Neuronal stem cell (in vitro differentiated cells): Measurements from ENCODE around the gene ANKRD49.
"Not testable (repeated sequence)": the region's sequence is repeated elsewhere in the genome, so short reads cannot be mapped to it uniquely, and the experiment has no call there.

Experiments
- DNase-seq: peaks from one replicate; pipeline ENCODE4 v3.0.0-alpha.2; 2013; ENCODE audit warnings: low spot score
- H2AFZ ChIP-seq: one replicate; pipeline ENCODE4 v1.6.1; 2013; ENCODE audit warnings: mild to moderate bottlenecking, low read length, inconsistent platforms
- H2AK5ac ChIP-seq: 2 replicates; pipeline ENCODE4 v1.6.1; 2013; ENCODE audit warnings: low read depth, mild to moderate bottlenecking, inconsistent platforms, low read length, moderate library complexity, mixed read lengths
- H2BK120ac ChIP-seq: 2 replicates; pipeline ENCODE4 v1.6.1; 2013; ENCODE audit warnings: low read depth, mild to moderate bottlenecking, inconsistent platforms, low read length, moderate library complexity, mixed read lengths
- H2BK12ac ChIP-seq: one replicate; pipeline ENCODE4 v1.6.1; 2013; ENCODE audit warnings: low read length, inconsistent platforms
- H2BK15ac ChIP-seq: 2 replicates; pipeline ENCODE4 v1.6.1; 2013; ENCODE audit warnings: mild to moderate bottlenecking, low read length, inconsistent platforms, mixed read lengths
- H2BK5ac ChIP-seq: one replicate; pipeline ENCODE4 v1.6.1; 2013; ENCODE audit warnings: inconsistent platforms, mild to moderate bottlenecking, low read length, moderate library complexity
- H3K14ac ChIP-seq: one replicate; pipeline ENCODE4 v1.6.1; 2013; ENCODE audit warnings: low read length, inconsistent platforms
- H3K18ac ChIP-seq: 2 replicates; pipeline ENCODE4 v1.6.1; 2013; ENCODE audit warnings: low read length, inconsistent platforms
- H3K23ac ChIP-seq: 2 replicates; pipeline ENCODE4 v1.6.1; 2013; ENCODE audit warnings: low read depth, mild to moderate bottlenecking, mixed read lengths, low read length, inconsistent platforms; ENCODE audit not compliant: poor library complexity
- H3K27ac ChIP-seq: replicated peaks from 3 replicates; pipeline ENCODE4 v1.5.1; 2013; ENCODE audit warnings: low read length, inconsistent platforms
- H3K27me3 ChIP-seq, 3 experiments: 2 replicates each; pipeline ENCODE4 v1.6.1; 2013; ENCODE audit warnings: low read length in 3 of 3, mild to moderate bottlenecking in 2 of 3, inconsistent platforms in 1 of 3, low read depth in 1 of 3, mixed read lengths in 1 of 3, moderate library complexity in 1 of 3; ENCODE audit not compliant: control insufficient read depth in 3 of 3, insufficient read depth in 3 of 3
- H3K36me3 ChIP-seq, 2 donors: replicated peaks in 1 of 2; 2 replicates each; pipeline ENCODE4 v1.6.1; 2013; ENCODE audit warnings: low read length in 2 of 2; ENCODE audit not compliant: control insufficient read depth in 2 of 2, insufficient read depth in 2 of 2
- H3K4ac ChIP-seq: 2 replicates; pipeline ENCODE4 v1.6.1; 2013; ENCODE audit warnings: inconsistent platforms, mild to moderate bottlenecking, low read length, moderate library complexity
- H3K4me1 ChIP-seq, 2 donors: 1 replicate in 1 of 2; 2 replicates in 1 of 2; pipeline ENCODE4 v1.6.1; 2013; ENCODE audit warnings: low read length in 2 of 2, low read depth in 1 of 2; ENCODE audit not compliant: control insufficient read depth in 2 of 2, insufficient read depth in 1 of 2
- H3K4me2 ChIP-seq: one replicate; pipeline ENCODE4 v1.6.1; 2013; ENCODE audit warnings: mild to moderate bottlenecking, low read length, inconsistent platforms; ENCODE audit not compliant: insufficient read depth, poor library complexity, severe bottlenecking
- H3K4me3 ChIP-seq, 2 donors: 2 replicates each; pipeline ENCODE4 v1.5.1; 2013; ENCODE audit warnings: low read length in 2 of 2, mild to moderate bottlenecking in 2 of 2, inconsistent platforms in 1 of 2, moderate library complexity in 1 of 2
- H3K79me1 ChIP-seq: one replicate; pipeline ENCODE4 v1.6.1; 2013; ENCODE audit warnings: low read depth, mild to moderate bottlenecking, inconsistent platforms, low read length, moderate library complexity
- H3K9ac ChIP-seq: one replicate; pipeline ENCODE4 v1.6.1; 2013; ENCODE audit warnings: mild to moderate bottlenecking, low read depth, low read length, inconsistent platforms; ENCODE audit not compliant: poor library complexity
- H3K9me3 ChIP-seq, 2 donors: replicated peaks in 1 of 2; 2 replicates each; pipeline versions ENCODE3 to v1.6.1; 2013; ENCODE audit warnings: low read length in 2 of 2, mild to moderate bottlenecking in 2 of 2, inconsistent platforms in 1 of 2, low read depth in 1 of 2, mixed read lengths in 1 of 2, moderate library complexity in 1 of 2; ENCODE audit not compliant: control insufficient read depth in 2 of 2, insufficient read depth in 1 of 2
- H4K8ac ChIP-seq: one replicate; pipeline ENCODE4 v1.6.1; 2013; ENCODE audit warnings: low read depth, mild to moderate bottlenecking, inconsistent platforms, low read length, moderate library complexity
- H4K91ac ChIP-seq: one replicate; pipeline ENCODE4 v1.6.1; 2013; ENCODE audit warnings: low read length, low read depth, mild to moderate bottlenecking, inconsistent platforms; ENCODE audit not compliant: poor library complexity
- WGBS, 2 donors: extraction: QIAGEN DNeasy Blood & Tissue Kit; methylation state at CpG; one replicate each; pipeline ENCODE4 v1.1.7; 2013; ENCODE audit warnings: missing lambda C conversion rate in 2 of 2, mixed read lengths in 1 of 2; ENCODE audit not compliant: insufficient read length in 2 of 2, insufficient replicate concordance in 1 of 2; ENCODE audit errors: extremely low coverage in 2 of 2; 5-methylcytosine and 5-hydroxymethylcytosine counted together

ANKRD49 gene

GRCh38 chr11:94506513-94506912 is 12.7 kb downstream of the ANKRD49 start:
- not testable (repeated sequence) for H4K8ac ChIP-seq, H3K4me3 ChIP-seq, H2BK5ac ChIP-seq, H3K9ac ChIP-seq, H2AFZ ChIP-seq, H2BK12ac ChIP-seq, H3K79me1 ChIP-seq, H3K18ac ChIP-seq, H3K27ac ChIP-seq, H3K23ac ChIP-seq, H3K4ac ChIP-seq, H3K4me2 ChIP-seq, H4K91ac ChIP-seq, DNase-seq, H3K36me3 ChIP-seq, H3K4me1 ChIP-seq, H2BK15ac ChIP-seq, H3K14ac ChIP-seq, H2BK120ac ChIP-seq, H2AK5ac ChIP-seq, H3K9me3 ChIP-seq, H3K27me3 ChIP-seq
- WGBS, 2 donors: no CpG with 5 or more reads among the region's 5 CpGs

GRCh38 chr11:94507485-94507884 is 13.7 kb downstream of the ANKRD49 start:
- H3K23ac ChIP-seq: no peak overlapping the region
- H3K9ac ChIP-seq: no peak overlapping the region
- peaks cover 2% of the 10 kb centered on the region in 2 donors for H3K4me1 ChIP-seq
- H3K9me3 ChIP-seq: peaks cover 0 to 6% of the 10 kb centered on the region in 2 donors
- H4K8ac ChIP-seq: no peak overlapping the region
- H4K91ac ChIP-seq: no peak overlapping the region
- H3K36me3 ChIP-seq: no peaks in the 10 kb centered on the region
- H3K27ac ChIP-seq: no peak overlapping the region
- H3K27me3 ChIP-seq: peaks cover 0 to 9% (median 0%) of the 10 kb centered on the region in 3 experiments
- H2BK120ac ChIP-seq: no peak overlapping the region
- no peaks in the 10 kb centered on the region for H3K79me1 ChIP-seq
- H3K4me3 ChIP-seq: no peak overlapping the region
- no peak overlapping the region for H2BK5ac ChIP-seq
- H3K14ac ChIP-seq: no peak overlapping the region
- no peak overlapping the region for H2AFZ ChIP-seq
- WGBS, 2 donors: no CpG with 5 or more reads among the region's 4 CpGs
- no peak overlapping the region for H3K4me2 ChIP-seq
- H2BK15ac ChIP-seq: no peak overlapping the region
- H3K4ac ChIP-seq: no peak overlapping the region
- no peak overlapping the region for H2AK5ac ChIP-seq
- DNase-seq: no peak
- H3K18ac ChIP-seq: no peak overlapping the region
- no peak overlapping the region for H2BK12ac ChIP-seq

GRCh38 chr11:94511932-94512781 is 18.4 kb downstream of the ANKRD49 start, which contains the start of gene C11orf97:
Gene C11orf97, plus strand, starts transcription at chr11:94512461. Its CDS starts 68 bp downstream, at chr11:94512529.
- no peak within 1 kb of the TSS for H4K91ac ChIP-seq
- H3K4me1 ChIP-seq: peaks cover 2 to 3% of the 10 kb centered on the region in 2 donors
- H2BK12ac ChIP-seq: no peak within 1 kb of the TSS
- H3K36me3 ChIP-seq: no peaks in the 10 kb centered on the region
- H3K4me3 ChIP-seq: peak within 1 kb of the TSS; percentile 31 to 73
- H2BK120ac ChIP-seq: no peak within 1 kb of the TSS
- H3K27me3 ChIP-seq: peaks cover 0 to 46% (median 8%) of the 10 kb centered on the region in 3 experiments
- no peaks in the 10 kb centered on the region for H3K79me1 ChIP-seq
- H3K4me2 ChIP-seq: peak within 1 kb of the TSS; percentile 99
- H2BK15ac ChIP-seq: no peak within 1 kb of the TSS
- no peak within 1 kb of the TSS for H3K14ac ChIP-seq
- no peak within 1 kb of the TSS for H3K4ac ChIP-seq
- no peak within 1 kb of the TSS for H2BK5ac ChIP-seq
- no peak within 1 kb of the TSS for H3K23ac ChIP-seq
- no peak within 1 kb of the TSS for H3K27ac ChIP-seq
- peak; percentile 54 for DNase-seq
- no peak within 1 kb of the TSS for H3K9ac ChIP-seq
- peak within 1 kb of the TSS; percentile 19 for H3K18ac ChIP-seq
- H4K8ac ChIP-seq: no peak within 1 kb of the TSS
- peaks cover 0 to 6% of the 10 kb centered on the region in 2 donors for H3K9me3 ChIP-seq
- WGBS, 2 donors: no CpG with 5 or more reads among the region's 53 CpGs
- H2AK5ac ChIP-seq: no peak within 1 kb of the TSS
- peak within 1 kb of the TSS; percentile 78 for H2AFZ ChIP-seq

- H3K18ac ChIP-seq: no peak overlapping the region
Observed at GRCh38 chr11:94513091-94513490, 19.3 kb downstream of the ANKRD49 start.

More at GRCh38 chr11:94513091-94513490, 19.3 kb downstream of the ANKRD49 start:
- Histone ChIP-seq H3K9ac (no peak overlapping the region), H3K79me1 (no peaks in the 10 kb centered on the region), H2BK12ac (no peak overlapping the region), H3K27me3 (peaks cover 0 to 47% (median 8%) of the 10 kb centered on the region in 3 experiments), H2BK120ac (no peak overlapping the region), H3K9me3 (peaks cover 0 to 6% of the 10 kb centered on the region in 2 donors), H3K4ac (no peak overlapping the region), H2AK5ac (no peak overlapping the region), H3K23ac (no peak overlapping the region), H2AFZ (no peak overlapping the region), H2BK15ac (no peak overlapping the region), H3K4me3 (no peak overlapping the region), H3K14ac (no peak overlapping the region), H2BK5ac (no peak overlapping the region), H3K4me1 (peaks cover 2 to 3% of the 10 kb centered on the region in 2 donors), H4K8ac (no peak overlapping the region), H3K4me2 (no peak overlapping the region), H4K91ac (no peak overlapping the region), H3K27ac (no peak overlapping the region), H3K36me3 (no peaks in the 10 kb centered on the region)
- no CpG with 5 or more reads among the region's 2 CpGs for WGBS, 2 donors
- DNase-seq: no peak
